OCI-LY3 (cell line): ENCODE data around the gene OR6V1.

Experiments
- CTCF ChIP-seq: fragments of 200-600, 300-600 bp; sonication (generic); IDR thresholded peaks from 2 replicates; pipeline ENCODE4 v1.5.1; 2014; ENCODE audit warnings: antibody characterized with exemption, low read length, low read depth
- EZH2phosphoT487 ChIP-seq: fragments of 200-600 bp; shearing (Covaris generic); IDR thresholded peaks from 2 replicates; pipeline ENCODE4 v1.6.1; 2018; ENCODE audit warnings: antibody characterized with exemption, mixed run types, low read depth

- TF ChIP-seq CTCF (no peak), EZH2phosphoT487 (no peak)
Observed at GRCh38 chr7:143073556-143073955, 21.4 kb downstream of the OR6V1 start.
